Amygdala (tissue), 56 donors: ENCODE results near the gene FBXO8.
A peak's percentile ranks its signal among the peaks of the same experiment; 100 is the strongest.
"Not testable (repeated sequence)": the region's sequence is repeated elsewhere in the genome, so short reads cannot be mapped to it uniquely, and the experiment has no call there.

Experiments used
- DNase-seq, 56 donors: peaks; one replicate each; lab custom pipeline; 2025; lab: John Stamatoyannopoulos, UW

The FBXO8 gene

DNA sequence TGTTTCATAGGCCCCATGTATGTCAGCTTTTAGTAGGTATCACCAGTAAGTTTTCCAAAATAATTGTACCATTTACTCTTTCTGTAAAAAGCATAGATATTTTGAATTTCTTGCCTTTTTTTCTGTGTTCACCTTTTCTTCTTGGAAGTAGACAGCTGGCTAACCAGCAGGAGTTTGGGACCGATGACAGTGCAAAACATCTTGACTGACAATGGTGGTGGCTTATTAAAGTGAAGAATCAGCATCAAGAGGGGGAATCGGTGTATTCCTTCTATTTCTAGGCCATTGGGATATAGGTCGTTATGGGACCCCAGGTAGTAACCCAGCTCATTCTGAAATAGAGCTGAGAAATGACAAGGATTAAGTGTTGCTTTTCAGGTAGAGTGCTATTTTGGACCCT is 3.4 kb upstream of the FBXO8 start:
- no peak for DNase-seq

GRCh38 chr4:174284487-174284886 is 1.0 kb upstream of the FBXO8 start:
- DNase-seq, result no peak

DNA sequence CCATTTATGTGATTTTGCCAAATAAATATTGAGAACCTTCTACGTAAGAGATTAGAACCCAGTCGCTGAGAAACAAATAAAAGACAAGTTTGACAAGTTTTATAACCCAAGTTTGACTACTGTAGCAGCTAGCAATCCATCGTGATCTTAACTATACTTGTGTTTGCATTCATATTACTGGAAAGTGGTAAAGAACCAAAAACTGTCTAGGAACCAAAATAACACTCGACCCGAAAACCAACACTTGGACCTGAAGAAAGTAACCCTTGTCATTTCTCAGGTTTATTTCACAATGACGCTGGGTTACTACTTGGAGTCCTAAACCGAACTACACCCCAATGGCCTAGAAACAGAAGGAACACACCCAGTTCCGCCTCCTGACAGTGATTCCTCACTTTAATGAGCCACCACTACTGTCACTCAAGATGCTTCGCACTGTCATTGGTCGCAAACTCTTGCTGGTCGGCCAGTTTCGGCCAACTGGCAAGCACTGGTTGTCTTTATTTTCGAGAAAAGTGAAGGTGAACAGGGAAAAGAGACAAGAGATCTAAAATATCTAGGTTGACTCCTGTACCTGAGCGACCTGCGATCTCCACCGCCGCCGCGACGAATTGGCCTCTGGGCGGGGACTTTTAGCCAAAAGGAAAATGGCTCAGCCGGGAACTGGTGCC is 496 bp downstream of the FBXO8 start:
- DNase-seq, result peak; percentile 47 to 97 (median 82)

DNA sequence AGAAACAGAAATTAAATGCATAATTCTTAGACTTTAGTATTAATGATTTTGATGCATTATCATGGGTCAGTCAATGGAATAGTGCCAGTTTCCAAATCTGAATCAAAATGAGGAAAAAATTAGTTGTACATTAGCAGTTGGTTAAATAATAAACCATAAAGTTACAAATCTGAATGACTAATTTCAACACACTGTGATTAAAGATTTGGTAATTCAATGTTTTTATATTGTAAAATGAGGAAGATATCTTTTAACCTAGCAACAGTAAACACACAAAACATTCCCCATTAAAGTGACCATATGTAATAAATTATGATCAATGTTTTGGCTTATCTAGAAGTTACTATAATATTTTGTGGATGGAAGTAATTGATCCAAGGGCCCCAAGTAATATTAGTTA is 1.6 kb downstream of the FBXO8 start:
- no peak for DNase-seq

GRCh38 chr4:174281182-174281737 is 2.2 kb downstream of the FBXO8 start:
- DNase-seq, result no peak

- no peak for DNase-seq
These were observed 3.9 kb downstream of the FBXO8 start for GRCh38 chr4:174279433-174280155.

DNA sequence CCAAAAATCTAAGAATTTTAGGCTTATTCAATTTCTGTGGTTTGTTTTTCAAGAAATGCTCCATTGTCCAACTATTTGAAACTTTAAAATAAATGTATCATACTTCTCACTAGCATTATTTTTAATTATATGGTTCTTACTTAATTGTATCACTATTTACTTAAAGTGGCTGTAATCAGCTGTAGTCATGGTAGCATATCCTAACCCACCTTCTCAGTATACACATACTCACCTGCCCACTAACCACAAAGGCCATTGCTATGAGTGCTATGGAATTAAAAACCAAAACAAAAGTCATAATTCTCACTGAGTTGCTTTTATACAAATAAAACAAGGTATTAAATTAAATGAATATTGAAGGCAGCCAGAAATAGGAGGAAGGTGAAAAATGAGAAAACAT is 5.0 kb downstream of the FBXO8 start:
- DNase-seq, result no peak

DNA sequence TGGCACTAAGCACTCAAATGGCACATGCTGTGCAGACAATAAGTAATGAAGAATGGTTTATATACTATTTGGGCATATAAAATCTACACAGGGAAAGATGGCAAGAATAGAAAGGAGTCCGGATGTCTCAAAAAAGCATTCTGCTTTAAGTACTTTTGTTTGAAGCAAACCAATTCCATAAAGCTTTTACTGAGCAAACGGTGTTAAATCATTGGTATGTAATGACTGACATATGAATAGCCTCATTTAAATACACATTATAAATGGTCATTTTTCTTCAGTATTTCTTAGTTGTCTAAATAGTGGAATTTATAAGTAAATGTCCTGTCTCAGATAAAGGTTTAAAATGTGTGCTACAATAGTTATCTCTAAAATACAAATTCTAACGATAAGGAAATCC is 6.0 kb downstream of the FBXO8 start:
- no peak for DNase-seq

DNA sequence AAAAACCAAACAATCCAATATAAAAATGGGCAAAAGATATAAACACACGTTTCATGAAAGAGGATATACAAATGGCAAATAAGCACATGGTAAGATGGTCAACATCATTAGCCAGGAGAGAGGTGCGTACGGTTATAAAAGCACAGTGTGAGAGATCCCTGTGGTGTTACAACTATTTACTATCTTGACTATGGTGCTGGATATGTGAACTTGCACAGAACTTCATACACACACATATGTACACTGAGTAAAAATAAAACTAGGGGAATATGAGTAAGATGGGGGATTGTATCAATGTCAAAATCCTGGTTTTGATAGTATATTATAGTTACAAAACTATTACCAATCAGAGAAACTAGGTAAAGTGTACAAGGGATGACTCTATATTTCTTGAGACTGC is 8.4 kb downstream of the FBXO8 start:
- no peak for DNase-seq

GRCh38 chr4:174274436-174274835 is 9.0 kb downstream of the FBXO8 start:
- no peak for DNase-seq

DNA sequence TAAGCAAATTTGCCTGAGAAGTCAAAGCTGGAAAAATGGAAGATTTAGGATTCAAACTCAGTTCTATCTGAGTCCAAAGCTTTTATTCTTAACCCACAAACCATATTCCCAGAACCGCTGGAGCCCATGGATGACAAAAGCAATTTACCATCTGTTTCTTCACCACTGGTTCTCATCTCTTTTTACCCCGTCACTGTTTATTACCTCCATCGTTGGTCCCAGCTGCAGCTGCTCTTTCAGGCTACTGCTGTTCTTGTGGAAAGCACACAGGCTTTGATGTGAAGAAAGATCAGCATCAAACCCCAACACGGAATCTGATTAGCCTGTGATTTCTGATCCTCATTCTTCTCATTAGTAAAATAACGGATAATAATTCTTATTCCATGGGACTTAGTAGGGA is 9.5 kb downstream of the FBXO8 start:
- no peak for DNase-seq

DNA sequence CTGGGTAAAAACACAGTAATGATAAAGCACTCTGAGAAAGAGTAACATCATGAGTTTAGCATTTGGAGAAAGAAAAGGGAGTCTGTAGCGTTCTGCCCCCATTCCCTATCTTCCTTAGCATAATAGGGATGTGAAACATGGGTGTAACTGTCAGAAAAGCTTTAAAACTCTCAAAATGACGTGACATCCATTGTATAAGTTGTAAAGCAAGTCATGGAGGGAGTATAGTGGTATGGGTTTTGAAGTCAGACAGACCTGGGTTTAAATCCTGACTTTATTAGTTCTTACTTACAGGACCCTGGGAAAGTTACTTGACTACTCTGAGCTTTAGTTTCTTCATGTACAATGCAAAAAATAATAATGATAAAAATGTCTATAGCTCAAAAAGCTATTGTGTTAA is 17.1 kb downstream of the FBXO8 start:
- DNase-seq, result no peak

- no peak for DNase-seq
These were observed 17.6 kb downstream of the FBXO8 start for GRCh38 chr4:174265916-174266315.

GRCh38 chr4:174263445-174263736 is 20.1 kb downstream of the FBXO8 start:
- no peak for DNase-seq

DNA sequence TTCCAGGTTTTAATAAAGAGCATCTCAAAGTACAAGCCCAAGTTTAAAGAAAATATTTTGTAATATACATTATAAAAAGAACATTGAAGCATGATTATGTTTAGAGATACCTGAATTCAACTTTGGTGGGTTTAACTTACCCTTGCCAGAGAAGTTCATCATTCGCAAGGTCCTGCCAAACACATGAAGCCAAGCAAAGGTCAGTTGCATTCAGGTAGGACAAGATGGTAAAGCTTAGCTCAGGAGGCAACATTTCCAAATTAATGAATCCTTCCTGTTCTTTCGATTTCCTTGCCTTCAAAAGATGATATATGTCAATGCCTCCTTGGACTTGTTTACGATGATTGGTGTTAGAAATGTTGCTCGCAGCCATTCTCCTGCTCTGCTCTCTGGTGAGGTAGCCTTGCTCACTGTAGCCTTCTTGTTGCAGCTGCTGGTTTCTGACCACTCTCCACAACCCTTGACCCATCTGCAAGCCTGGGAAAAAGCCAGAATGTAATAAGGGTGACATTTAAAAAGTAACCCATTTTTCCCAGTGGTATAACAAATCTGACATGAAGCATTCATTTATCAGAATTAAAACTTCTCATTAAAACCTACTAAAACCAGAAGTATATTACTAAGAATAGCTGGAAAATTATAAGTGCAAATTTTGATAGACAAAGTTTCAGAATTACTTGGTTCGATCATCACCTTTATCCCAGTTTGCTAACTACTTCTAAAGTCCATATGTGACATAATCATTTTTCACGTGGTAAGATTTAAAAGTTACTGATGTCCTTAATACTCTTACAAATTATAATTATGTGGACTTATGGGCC is 20.6 kb downstream of the FBXO8 start:
- DNase-seq, result no peak

GRCh38 chr4:174261432-174261831 is 22.0 kb downstream of the FBXO8 start:
- not testable (repeated sequence) for DNase-seq

DNA sequence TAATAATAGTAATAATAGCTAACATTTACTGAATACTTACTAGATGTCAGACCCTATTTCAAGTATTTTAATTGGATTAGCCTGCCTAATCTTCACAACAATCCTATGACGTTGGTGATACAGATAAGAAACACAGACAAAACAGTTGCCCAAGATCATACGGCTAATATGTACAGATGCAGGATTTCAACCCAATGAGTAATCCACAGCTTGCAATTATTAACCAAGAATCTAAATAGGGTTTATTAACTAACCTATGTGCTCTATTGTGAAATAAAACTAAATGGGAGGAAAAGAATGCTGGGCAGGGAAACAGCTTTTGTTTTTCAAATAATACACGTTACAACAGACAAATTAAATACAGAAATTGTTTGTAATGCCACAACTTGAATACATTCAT is 23.4 kb downstream of the FBXO8 start:
- no peak for DNase-seq

- DNase-seq, result no peak
These were observed 23.9 kb downstream of the FBXO8 start for GRCh38 chr4:174259580-174259979.

DNA sequence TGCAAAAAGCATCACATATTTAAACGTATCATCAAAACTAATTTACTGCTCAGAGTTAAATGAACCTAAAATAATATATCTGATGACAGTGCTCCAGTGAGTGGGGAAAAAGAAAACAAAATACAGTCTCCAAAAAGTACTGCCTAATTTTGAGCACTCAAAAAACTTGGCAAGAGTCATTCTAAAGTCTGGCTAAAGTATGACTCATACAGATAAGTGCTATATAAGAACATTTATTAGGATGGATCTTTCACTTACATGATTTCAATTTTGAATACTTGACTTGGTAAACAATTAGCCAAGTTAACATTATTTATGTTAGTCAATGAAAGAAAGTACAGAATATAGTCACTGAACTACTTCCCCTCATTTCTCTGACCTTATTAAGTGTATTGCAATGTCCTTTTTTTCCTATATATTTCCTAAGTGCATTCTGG is 27.2 kb downstream of the FBXO8 start:
- no peak for DNase-seq

DNA sequence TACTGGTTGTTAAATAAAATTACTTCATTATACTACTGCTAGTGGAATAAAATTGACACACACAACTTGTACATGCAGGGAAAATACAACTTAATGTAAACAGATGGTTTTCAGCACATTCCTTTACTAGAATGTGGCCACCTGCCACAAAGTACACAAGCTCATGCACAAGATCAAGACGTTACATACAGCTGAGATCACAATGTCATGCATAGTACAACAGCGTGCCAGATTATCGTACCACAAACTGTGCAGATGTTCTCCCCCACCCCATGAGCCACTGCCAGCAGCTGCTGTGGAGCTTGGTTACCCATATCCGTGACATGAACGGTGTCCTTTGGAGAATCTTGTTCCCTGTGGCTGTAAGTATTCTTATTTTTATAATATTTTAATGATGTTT is 27.7 kb downstream of the FBXO8 start:
- DNase-seq, result no peak

DNA sequence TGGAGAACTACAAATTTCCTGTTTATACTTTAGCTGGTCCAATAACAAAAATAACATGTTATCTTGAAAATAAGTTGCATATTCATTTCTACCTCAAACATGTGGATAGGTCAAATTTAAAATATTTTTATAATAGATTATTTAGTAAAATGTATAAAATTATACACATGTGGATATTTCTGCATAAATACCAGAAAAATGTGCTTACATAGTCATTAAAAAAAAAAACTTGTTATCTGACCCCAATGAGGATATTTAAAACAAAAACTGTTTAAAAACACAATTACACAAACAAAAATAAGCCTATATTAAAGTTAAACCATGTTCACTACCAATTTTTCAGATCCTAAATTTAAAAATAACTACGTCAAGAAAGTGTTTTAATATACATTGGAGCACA is 28.1 kb downstream of the FBXO8 start:
- no peak for DNase-seq
